SIG-M5 treated with dmso at 0.1 percent for 504 hours (cell line): ENCODE measurements around the gene LRRC4C.

Source experiments
- DNase-seq: peaks from one replicate; lab custom pipeline; 2025; ENCODE audit not compliant: unreplicated experiment; lab: John Stamatoyannopoulos, UW

The LRRC4C gene

DNA sequence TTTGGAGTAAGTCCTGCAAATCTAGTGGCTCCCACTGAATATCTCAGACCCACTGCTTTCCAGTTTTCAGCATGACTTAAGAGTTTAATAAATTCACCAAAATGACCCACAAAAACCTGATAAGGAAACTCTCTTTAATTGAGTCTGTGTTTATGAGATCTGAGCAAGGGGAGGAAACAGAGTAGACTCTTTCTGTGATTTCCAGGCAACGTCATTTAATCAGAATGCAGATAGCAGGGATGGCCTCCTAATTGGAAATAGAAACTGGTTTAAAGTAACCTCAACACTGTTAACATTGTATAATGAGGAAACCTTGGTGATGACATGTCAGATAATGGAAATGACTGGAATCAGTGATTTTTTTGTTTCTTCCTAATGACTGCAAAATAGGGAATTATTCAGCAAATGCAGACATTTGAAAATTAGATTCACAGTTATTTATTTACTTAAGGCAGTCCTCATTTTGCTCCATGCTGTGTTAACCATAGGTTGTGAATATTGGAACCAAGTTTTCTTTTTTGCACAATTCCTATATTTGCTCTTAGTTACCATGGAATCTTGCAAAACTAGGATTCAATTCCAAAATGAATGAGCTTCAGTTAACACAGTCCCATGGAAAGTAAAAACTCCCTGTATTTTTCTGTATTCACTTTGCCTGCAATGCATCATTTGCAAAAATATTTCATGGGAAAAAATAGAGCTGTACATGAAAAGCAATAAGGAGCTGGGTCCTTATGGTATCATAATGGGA lies 1324.5 kb downstream of the LRRC4C start:
- no peak for DNase-seq

- no peak for DNase-seq
These were observed 1326.0 kb downstream of the LRRC4C start for GRCh38 chr11:40133498-40133897.

DNA sequence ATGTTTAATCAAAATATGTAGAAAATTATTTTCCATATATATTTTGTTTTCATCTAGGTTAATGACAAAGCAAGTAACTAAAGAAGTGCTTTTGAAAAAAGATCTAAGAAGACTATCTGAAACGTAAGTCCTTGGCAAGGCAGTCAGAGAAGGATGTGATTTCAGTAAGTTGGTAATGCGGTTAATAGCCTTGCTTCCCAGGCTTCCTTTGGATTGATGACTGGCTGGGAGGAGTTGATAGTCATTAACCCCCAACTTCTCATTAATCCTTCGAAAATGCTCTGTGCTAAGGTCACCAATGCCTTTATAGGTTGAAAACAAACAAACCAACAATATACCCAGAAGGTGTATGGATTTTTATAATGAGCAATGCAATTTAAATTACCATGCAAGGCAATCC lies 1326.5 kb downstream of the LRRC4C start:
- DNase-seq: no peak

GRCh38 chr11:40130427-40130826 lies 1329.0 kb downstream of the LRRC4C start:
- DNase-seq: no peak

- DNase-seq: no peak
These were observed 1330.2 kb downstream of the LRRC4C start for GRCh38 chr11:40129266-40129665.

DNA sequence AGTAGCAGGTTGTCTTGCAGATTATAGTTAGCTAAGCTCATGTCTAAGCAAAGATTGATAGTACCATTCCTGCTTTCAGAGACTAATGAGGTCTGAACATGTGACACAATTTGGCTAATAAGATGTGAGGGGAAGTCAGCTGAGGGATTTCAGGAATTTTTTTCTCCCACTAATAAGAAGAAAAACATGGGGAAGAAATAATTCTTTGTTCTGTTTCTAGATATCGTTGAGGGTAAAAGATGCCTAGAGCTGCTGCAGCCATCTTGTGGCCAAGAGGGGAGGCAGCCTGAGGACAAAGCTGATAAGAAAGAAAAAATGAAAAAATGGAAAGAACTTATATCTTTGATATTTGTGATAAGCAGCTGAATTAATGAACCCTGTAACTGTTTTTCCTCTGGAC lies 1334.4 kb downstream of the LRRC4C start:
- peak; percentile 0 for DNase-seq

- DNase-seq: no peak
These were observed 1339.8 kb downstream of the LRRC4C start for GRCh38 chr11:40119661-40120060.

DNA sequence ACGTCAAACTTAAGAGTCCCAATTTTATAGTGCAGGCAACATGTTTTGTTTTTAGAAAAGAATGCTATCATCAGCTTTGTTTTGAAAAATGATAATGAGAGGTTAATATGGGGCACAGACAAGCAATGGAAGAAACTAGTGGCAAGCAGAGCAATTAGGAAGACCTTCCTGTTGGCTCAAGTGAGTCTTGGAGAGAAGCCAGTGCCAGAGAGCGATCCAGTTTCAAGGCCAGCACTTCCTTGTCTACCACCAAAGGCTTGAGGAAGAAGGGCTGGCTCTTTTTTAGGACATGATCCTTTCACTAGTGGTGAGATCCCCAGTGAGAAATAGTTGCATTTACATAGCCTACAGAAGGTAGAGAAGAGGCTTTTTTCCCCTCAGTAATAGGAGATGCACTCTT lies 1340.7 kb downstream of the LRRC4C start:
- no peak for DNase-seq

DNA sequence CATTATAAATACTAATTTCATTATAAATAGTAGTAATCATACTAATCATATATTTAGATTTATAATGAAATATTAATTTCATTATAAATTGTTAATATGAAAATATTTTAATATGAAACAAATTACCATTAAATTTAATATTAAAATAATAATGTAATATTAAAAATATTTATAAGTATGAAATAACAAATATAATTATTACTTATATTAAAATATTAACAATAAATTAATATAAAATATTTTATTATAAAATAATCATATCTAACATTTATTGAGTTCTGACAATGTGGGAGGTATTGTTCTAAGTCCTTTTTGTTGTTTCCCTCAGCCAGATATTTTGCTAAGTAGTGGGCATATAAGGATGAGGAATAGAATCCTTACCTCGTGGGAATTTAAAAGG lies 1341.4 kb downstream of the LRRC4C start:
- DNase-seq: no peak

GRCh38 chr11:40104941-40105550 lies 1354.4 kb downstream of the LRRC4C start:
- DNase-seq: no peak

- no peak for DNase-seq
These were observed 1358.7 kb downstream of the LRRC4C start for GRCh38 chr11:40100781-40101180.

- DNase-seq: no peak
These were observed 1359.3 kb downstream of the LRRC4C start for GRCh38 chr11:40100162-40100553.

- DNase-seq: no peak
These were observed 1359.9 kb downstream of the LRRC4C start for GRCh38 chr11:40099426-40100161.

DNA sequence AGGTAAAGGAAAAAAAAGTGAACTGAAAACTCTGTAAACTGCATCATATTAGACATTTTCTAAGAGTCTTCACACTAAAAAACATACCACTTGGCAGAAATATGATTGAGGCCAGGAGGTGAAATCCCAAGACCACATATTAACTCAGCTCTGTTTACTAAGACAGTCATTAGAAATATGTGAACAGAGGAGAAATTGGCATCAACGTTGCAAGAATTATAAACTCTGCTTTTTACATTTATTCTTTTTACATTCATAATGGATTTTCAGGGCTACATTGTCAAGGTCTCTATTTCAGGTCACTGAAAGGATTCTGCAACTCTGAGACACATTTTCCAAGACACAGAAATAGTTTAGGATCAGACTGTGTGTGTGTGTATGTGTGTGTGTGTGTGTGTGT lies 1364.0 kb downstream of the LRRC4C start:
- DNase-seq: no peak

- DNase-seq: no peak
These were observed 1364.5 kb downstream of the LRRC4C start for GRCh38 chr11:40094954-40095353.

- no peak for DNase-seq
These were observed 1379.0 kb downstream of the LRRC4C start for GRCh38 chr11:40080434-40080833.
